Fibroblast of the conjunctiva (primary cell): Measurements from ENCODE around the gene TRHDE.

Experiments
- DNase-seq: peaks from one replicate; pipeline ENCODE4 v3.0.0-alpha.2; 2010; ENCODE audit warnings: low read depth

The TRHDE gene

GRCh38 chr12:72273499-72273837, 1.3 kb downstream of the TRHDE start:
- no peak for DNase-seq

GRCh38 chr12:72273851-72274351, 1.7 kb downstream of the TRHDE start:
- no peak for DNase-seq

- DNase-seq: no peak
Measured at GRCh38 chr12:72274931-72275330, 2.8 kb downstream of the TRHDE start.

- no peak for DNase-seq
Measured at GRCh38 chr12:72275526-72275925, 3.4 kb downstream of the TRHDE start.

- DNase-seq: no peak
Measured at GRCh38 chr12:72276181-72276805, 4.1 kb downstream of the TRHDE start.

- DNase-seq: no peak
Measured at GRCh38 chr12:72277415-72277814, 5.2 kb downstream of the TRHDE start.

- DNase-seq: no peak
Measured at GRCh38 chr12:72278894-72279293, 6.7 kb downstream of the TRHDE start.

- DNase-seq: no peak
Measured at GRCh38 chr12:72281126-72281525, 9.0 kb downstream of the TRHDE start.

GRCh38 chr12:72282721-72283120, 10.6 kb downstream of the TRHDE start:
- DNase-seq: no peak

- no peak for DNase-seq
Measured at GRCh38 chr12:72285861-72286260, 13.7 kb downstream of the TRHDE start.

GRCh38 chr12:72286526-72286925, 14.4 kb downstream of the TRHDE start:
- no peak for DNase-seq

- DNase-seq: no peak
Measured at GRCh38 chr12:72288436-72288835, 16.3 kb downstream of the TRHDE start.

- DNase-seq: no peak
Measured at GRCh38 chr12:72288911-72289310, 16.7 kb downstream of the TRHDE start.

GRCh38 chr12:72289633-72290032, 17.5 kb downstream of the TRHDE start:
- no peak for DNase-seq

GRCh38 chr12:72291175-72291574, 19.0 kb downstream of the TRHDE start:
- no peak for DNase-seq

GRCh38 chr12:72293701-72294100, 21.5 kb downstream of the TRHDE start:
- DNase-seq: no peak

- DNase-seq: no peak
Measured at GRCh38 chr12:72295101-72295500, 22.9 kb downstream of the TRHDE start.

- no peak for DNase-seq
Measured at GRCh38 chr12:72295744-72296143, 23.6 kb downstream of the TRHDE start.

- no peak for DNase-seq
Measured at GRCh38 chr12:72296389-72296788, 24.2 kb downstream of the TRHDE start.

GRCh38 chr12:72297666-72298065, 25.5 kb downstream of the TRHDE start:
- DNase-seq: no peak

- no peak for DNase-seq
Measured at GRCh38 chr12:72300728-72301127, 28.6 kb downstream of the TRHDE start.

- DNase-seq: no peak
Measured at GRCh38 chr12:72304751-72305150, 32.6 kb downstream of the TRHDE start.

GRCh38 chr12:72307229-72307628, 35.1 kb downstream of the TRHDE start:
- no peak for DNase-seq

GRCh38 chr12:72311946-72312345, 39.8 kb downstream of the TRHDE start:
- no peak for DNase-seq

GRCh38 chr12:72313806-72314205, 41.6 kb downstream of the TRHDE start:
- DNase-seq: no peak
